Right ventricle myocardium inferior (tissue), 1 donor: ENCODE results near the gene CCDC85B. TPM values are rescaled to one million over a fixed set of nuclear protein-coding genes. Genes with fewer than 3 reads are reported as not detected.

Source experiments
- total RNA-seq: library from RNA; stranded (reverse); fragmentation: NEBNext Ultra II Directional; extraction: Animal tissue kit (Norgen Biotek cat#: 25700); gene quantifications from one replicate; pipeline ENCODE4 v1.2.1, GENCODE V29; 2021
- donor health status: DM: no; HTN: yes; CAD: no; lungs with severe emphysema.

Gene CCDC85B
- total RNA-seq, 1 donor from 2014 or later, result 29.6 TPM

Other genes with a start within 250 kb of the CCDC85B start
- gene RELA, start 227.8 kb upstream of the CCDC85B start, total RNA-seq, result 36.7 TPM
- 44.6 TPM for gene KAT5, start 178.4 kb upstream of the CCDC85B start, total RNA-seq
- 52.3 TPM for gene RNASEH2C, start 169.9 kb upstream of the CCDC85B start, total RNA-seq
- gene AP5B1, start 109.7 kb upstream of the CCDC85B start, total RNA-seq, result 6.1 TPM
- gene OVOL1, start 103.6 kb upstream of the CCDC85B start, total RNA-seq, result not detected
- gene SNX32, start 56.7 kb upstream of the CCDC85B start, total RNA-seq, result not detected
- 386 TPM for gene CFL1, start 32.5 kb upstream of the CCDC85B start, total RNA-seq
- gene MUS81, start 30.2 kb upstream of the CCDC85B start, total RNA-seq, result 35.5 TPM
- gene EFEMP2, start 17.9 kb upstream of the CCDC85B start, total RNA-seq, result 83.1 TPM
- 1.1 TPM for gene CTSW, start 10.8 kb upstream of the CCDC85B start, total RNA-seq
- gene FIBP, start 2.2 kb upstream of the CCDC85B start, total RNA-seq, result 44.7 TPM
- gene FOSL1, start 9.7 kb downstream of the CCDC85B start, total RNA-seq, result 0.27 TPM
- gene C11orf68, start 28.4 kb downstream of the CCDC85B start, total RNA-seq, result 38.5 TPM
- 110 TPM for gene DRAP1, start 28.8 kb downstream of the CCDC85B start, total RNA-seq
- not detected for gene TSGA10IP, start 54.8 kb downstream of the CCDC85B start, total RNA-seq
- 29.9 TPM for gene SART1, start 71.1 kb downstream of the CCDC85B start, total RNA-seq
- 18.0 TPM for gene EIF1AD, start 111.5 kb downstream of the CCDC85B start, total RNA-seq
- gene BANF1, start 111.8 kb downstream of the CCDC85B start, total RNA-seq, result 248 TPM
- not detected for gene CST6, start 121.3 kb downstream of the CCDC85B start, total RNA-seq
- not detected for gene CATSPER1, start 135.8 kb downstream of the CCDC85B start, total RNA-seq
- 1.5 TPM for gene GAL3ST3, start 158.5 kb downstream of the CCDC85B start, total RNA-seq
- 71.8 TPM for gene SF3B2, start 161.7 kb downstream of the CCDC85B start, total RNA-seq
- gene PACS1, start 179.6 kb downstream of the CCDC85B start, total RNA-seq, result 50.7 TPM